ENCODE data around the gene KCNMB1.

DNA sequence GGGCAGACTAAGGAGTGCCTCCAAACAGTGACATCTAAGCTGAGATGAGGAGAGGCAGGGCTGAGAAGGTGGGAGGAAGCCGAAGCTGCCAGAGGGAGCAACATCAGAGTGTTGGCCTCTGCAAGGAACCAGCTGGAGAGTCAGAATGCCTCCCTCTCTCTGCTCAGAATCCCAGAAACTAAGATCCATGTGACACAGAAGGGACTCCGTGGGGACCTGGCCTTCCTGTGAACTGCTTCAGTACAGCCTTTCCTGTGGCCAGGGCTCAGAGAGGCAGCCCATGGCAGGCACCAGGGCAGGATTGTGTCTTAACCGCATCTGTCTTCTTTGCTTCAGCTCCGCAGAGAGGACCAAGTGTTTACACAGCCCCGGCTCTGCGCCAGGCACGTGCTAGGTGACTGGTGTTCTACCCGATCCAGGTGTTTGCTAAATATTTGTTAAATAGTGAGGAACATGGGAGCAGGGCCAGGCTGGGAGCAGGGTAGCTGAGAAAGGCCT, 33.5 kb downstream of the KCNMB1 start:
- TF ChIP-seq, protein P1, sequence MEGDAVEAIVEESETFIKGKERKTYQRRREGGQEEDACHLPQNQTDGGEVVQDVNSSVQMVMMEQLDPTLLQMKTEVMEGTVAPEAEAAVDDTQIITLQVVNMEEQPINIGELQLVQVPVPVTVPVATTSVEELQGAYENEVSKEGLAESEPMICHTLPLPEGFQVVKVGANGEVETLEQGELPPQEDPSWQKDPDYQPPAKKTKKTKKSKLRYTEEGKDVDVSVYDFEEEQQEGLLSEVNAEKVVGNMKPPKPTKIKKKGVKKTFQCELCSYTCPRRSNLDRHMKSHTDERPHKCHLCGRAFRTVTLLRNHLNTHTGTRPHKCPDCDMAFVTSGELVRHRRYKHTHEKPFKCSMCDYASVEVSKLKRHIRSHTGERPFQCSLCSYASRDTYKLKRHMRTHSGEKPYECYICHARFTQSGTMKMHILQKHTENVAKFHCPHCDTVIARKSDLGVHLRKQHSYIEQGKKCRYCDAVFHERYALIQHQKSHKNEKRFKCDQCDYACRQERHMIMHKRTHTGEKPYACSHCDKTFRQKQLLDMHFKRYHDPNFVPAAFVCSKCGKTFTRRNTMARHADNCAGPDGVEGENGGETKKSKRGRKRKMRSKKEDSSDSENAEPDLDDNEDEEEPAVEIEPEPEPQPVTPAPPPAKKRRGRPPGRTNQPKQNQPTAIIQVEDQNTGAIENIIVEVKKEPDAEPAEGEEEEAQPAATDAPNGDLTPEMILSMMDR (conservative IDR thresholded peaks at IDR 0.05; ENCODE audit: low read length) = no peak
- no peak for TF ChIP-seq EZH2phosphoT487 (IDR thresholded peaks at IDR 0.05; ENCODE audit: borderline replicate concordance)

All from Loucy (cell line).